NB4 (cell line): ENCODE results near the gene TMEM213.

Experiments
- DNase-seq: peaks from one replicate; pipeline ENCODE4 v3.0.0; 2010; ENCODE audit warnings: low read depth
- H3K4me3 ChIP-seq: one replicate; pipeline ENCODE4 v1.5.1; 2011; ENCODE audit warnings: mild to moderate bottlenecking, low read depth, low read length, moderate library complexity
- CTCF ChIP-seq: IDR thresholded peaks from one replicate; pipeline ENCODE4 v1.5.1; 2012; ENCODE audit warnings: low read depth, low read length
- MAX ChIP-seq: IDR thresholded peaks from 2 replicates; pipeline ENCODE4 v1.6.1; 2011; ENCODE audit warnings: low read depth, low read length
- MYC ChIP-seq: IDR thresholded peaks from 2 replicates; pipeline ENCODE4 v1.6.1; 2011; ENCODE audit warnings: low read depth, low read length
- POLR2A ChIP-seq: IDR thresholded peaks from 2 replicates; pipeline ENCODE4 v1.6.1; 2011; ENCODE audit warnings: mild to moderate bottlenecking; ENCODE audit not compliant: insufficient read length; ENCODE audit errors: extremely low read depth

The TMEM213 gene, protein sequence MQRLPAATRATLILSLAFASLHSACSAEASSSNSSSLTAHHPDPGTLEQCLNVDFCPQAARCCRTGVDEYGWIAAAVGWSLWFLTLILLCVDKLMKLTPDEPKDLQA

GRCh38 chr7:138797715-138798320 lies at the start of gene TMEM213, which contains the start of gene ATP6V0A4:
TMEM213 (plus strand) TSS chr7:138797994; CDS start chr7:138798105, 111 bp downstream.
ATP6V0A4 (minus strand) TSS chr7:138798196; CDS start chr7:138771247, 26,949 bp downstream.
- H3K4me3 ChIP-seq = no peak within 1 kb of the TSS
- DNase-seq = no peak
- TF ChIP-seq MYC (no peak), MAX (no peak), POLR2A (no peak), CTCF (no peak)

- no peak overlapping the region for H3K4me3 ChIP-seq
- TF ChIP-seq CTCF = no peak
- no peak for TF ChIP-seq MYC
- TF ChIP-seq MAX = no peak
- TF ChIP-seq POLR2A = no peak
- no peak for DNase-seq
These were observed 49.1 kb upstream of the TMEM213 start for GRCh38 chr7:138748666-138749065.

DNA sequence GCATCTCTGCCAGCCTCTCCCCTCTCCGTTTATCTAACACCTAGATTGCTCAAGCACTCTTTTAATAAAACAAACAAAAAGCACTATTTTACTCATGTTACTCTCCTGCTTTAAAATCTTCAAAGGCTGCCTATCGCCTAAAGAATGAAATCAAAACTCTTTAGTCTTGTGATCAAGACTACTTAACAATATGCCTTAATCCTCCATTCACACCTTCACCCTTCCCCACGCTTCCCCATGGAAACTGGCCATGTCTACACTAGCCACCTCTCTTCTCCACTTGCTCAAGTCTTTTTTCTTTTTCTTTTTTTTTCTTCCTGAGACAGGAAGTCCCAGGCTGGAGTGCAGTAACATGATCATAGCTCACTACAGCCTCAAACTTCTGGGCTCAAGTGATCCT lies 47.8 kb upstream of the TMEM213 start:
- TF ChIP-seq CTCF (no peak), MAX (no peak), MYC (no peak), POLR2A (no peak)
- DNase-seq = no peak
- no peak overlapping the region for H3K4me3 ChIP-seq

DNA sequence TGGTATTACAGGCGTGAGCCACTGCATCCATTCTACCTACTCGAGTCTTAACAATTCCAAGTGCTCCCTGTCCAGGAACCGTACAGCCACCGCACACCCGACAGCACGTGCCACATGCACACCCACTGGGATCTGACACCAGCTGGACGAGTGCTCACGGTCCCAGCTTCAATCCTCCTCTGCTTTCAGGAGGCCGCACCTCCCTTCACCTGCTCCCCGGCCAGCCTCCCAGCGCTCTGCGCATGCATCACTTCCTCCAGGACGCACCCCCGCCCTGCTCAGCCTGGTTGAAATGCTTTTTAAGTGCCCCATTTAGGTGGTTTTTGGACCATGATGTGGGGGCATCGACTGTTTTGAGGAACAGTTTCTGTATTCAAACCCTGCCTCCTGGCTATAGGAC lies 47.3 kb upstream of the TMEM213 start:
- DNase-seq = no peak
- no peak overlapping the region for H3K4me3 ChIP-seq
- TF ChIP-seq MAX (no peak), CTCF (no peak), MYC (no peak), POLR2A (no peak)

DNA sequence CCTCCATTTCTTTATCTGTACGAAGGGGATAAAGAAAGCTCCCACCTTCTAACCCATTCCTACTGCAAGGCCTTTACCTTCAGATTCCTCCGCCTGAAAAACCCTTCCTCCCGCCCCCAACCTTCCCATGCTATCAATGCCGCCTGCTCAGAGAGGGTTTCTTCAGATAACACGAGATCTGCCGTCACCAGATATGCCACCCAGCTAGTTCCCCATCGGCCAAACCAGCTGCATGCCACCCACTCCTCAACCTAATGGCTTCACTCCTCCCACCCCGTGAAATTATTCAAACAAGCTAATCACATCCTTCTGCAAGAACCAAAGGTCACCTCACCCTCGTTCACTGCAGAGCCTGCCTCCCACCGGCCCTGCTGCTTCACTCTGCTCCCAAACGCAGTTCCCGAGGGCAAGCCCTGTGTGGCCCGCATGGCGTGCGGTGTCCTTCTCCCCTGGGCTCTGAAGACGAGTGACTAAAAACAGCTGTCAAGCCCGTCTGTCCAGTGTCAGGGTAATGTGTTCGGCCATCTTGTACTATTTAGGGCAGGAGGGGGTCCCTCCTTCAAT lies 46.8 kb upstream of the TMEM213 start:
- TF ChIP-seq MYC = no peak
- TF ChIP-seq MAX = no peak
- no peak for TF ChIP-seq CTCF
- TF ChIP-seq POLR2A = no peak
- H3K4me3 ChIP-seq = no peak overlapping the region
- no peak for DNase-seq
